Hindlimb muscle (tissue), 1 donor: ENCODE results near the gene GLO1. TPM values are rescaled to one million over a fixed set of nuclear protein-coding genes. Genes with fewer than 3 reads are reported as not detected.

ENCODE experiments used
- DNase-seq: peaks from one replicate; pipeline ENCODE4 v3.0.0-alpha.2; 2013
- polyA plus RNA-seq: library from polyadenylated mRNA; unstranded; fragments of 120-200 nt; gene quantifications from one replicate; pipeline ENCODE4 v1.2.1, GENCODE V29; 2013; ENCODE audit not compliant: insufficient read length

The GLO1 gene
- polyA plus RNA-seq, 1 donor = 87.1 TPM

- DNase-seq = no peak
Measured at GRCh38 chr6:38658418-38659167, 44.4 kb downstream of the GLO1 start.

GRCh38 chr6:38656896-38657295, 46.0 kb downstream of the GLO1 start:
- DNase-seq = no peak

- DNase-seq = no peak
Measured at GRCh38 chr6:38654263-38654662, 48.7 kb downstream of the GLO1 start.

- no peak for DNase-seq
Measured at GRCh38 chr6:38651121-38651784, 51.7 kb downstream of the GLO1 start.

- DNase-seq = no peak
Measured at GRCh38 chr6:38650207-38650752, 52.7 kb downstream of the GLO1 start.

GRCh38 chr6:38649744-38650143, 53.2 kb downstream of the GLO1 start:
- DNase-seq = no peak

- DNase-seq = no peak
Measured at GRCh38 chr6:38648629-38649028, 54.3 kb downstream of the GLO1 start.

GRCh38 chr6:38646166-38646878, 56.6 kb downstream of the GLO1 start:
- DNase-seq = no peak

- DNase-seq = no peak
Measured at GRCh38 chr6:38644951-38645350, 58.0 kb downstream of the GLO1 start.

GRCh38 chr6:38640216-38640909, 62.6 kb downstream of the GLO1 start:
- DNase-seq = no peak

- DNase-seq = peak; percentile 94
Measured at GRCh38 chr6:38639498-38640215, 63.3 kb downstream of the GLO1 start, which contains the start of gene BTBD9. BTBD9 (minus strand) TSS chr6:38639929.

GRCh38 chr6:38638941-38639497, 63.9 kb downstream of the GLO1 start:
- no peak for DNase-seq

- no peak for DNase-seq
Measured at GRCh38 chr6:38637756-38638155, 65.2 kb downstream of the GLO1 start.

GRCh38 chr6:38636027-38636426, 66.9 kb downstream of the GLO1 start:
- DNase-seq = no peak

- DNase-seq = no peak
Measured at GRCh38 chr6:38634518-38634917, 68.4 kb downstream of the GLO1 start.

GRCh38 chr6:38632490-38632889, 70.5 kb downstream of the GLO1 start:
- DNase-seq = no peak

GRCh38 chr6:38631186-38631783, 71.7 kb downstream of the GLO1 start:
- no peak for DNase-seq
